Fibroblast of pulmonary artery (primary cell): ENCODE measurements around the gene SLC7A6.

ENCODE experiments used
- DNase-seq: peaks from one replicate; pipeline ENCODE4 v3.0.0-alpha.2; 2010; ENCODE audit warnings: low read depth
- H3K4me3 ChIP-seq: replicated peaks from 2 replicates; pipeline ENCODE4 v1.5.1; 2011; ENCODE audit warnings: low read depth, mild to moderate bottlenecking, control low read depth, low read length, moderate library complexity
- CTCF ChIP-seq: IDR thresholded peaks from 2 replicates; pipeline ENCODE4 v1.5.1; 2011; ENCODE audit warnings: mild to moderate bottlenecking, control low read depth, low read length, inconsistent platforms; ENCODE audit errors: missing control alignments

SLC7A6 gene

GRCh38 chr16:68292425-68292824, 28.1 kb downstream of the SLC7A6 start:
- DNase-seq, result no peak
- no peak for TF ChIP-seq CTCF
- H3K4me3 ChIP-seq, result no peak overlapping the region

- no peak overlapping the region for H3K4me3 ChIP-seq
- no peak for TF ChIP-seq CTCF
- no peak for DNase-seq
Measured at GRCh38 chr16:68296291-68296690, 32.0 kb downstream of the SLC7A6 start.

GRCh38 chr16:68296693-68297092, 32.4 kb downstream of the SLC7A6 start:
- no peak for TF ChIP-seq CTCF
- no peak overlapping the region for H3K4me3 ChIP-seq
- DNase-seq, result no peak

GRCh38 chr16:68297908-68298307, 33.6 kb downstream of the SLC7A6 start:
- H3K4me3 ChIP-seq, result no peak overlapping the region
- TF ChIP-seq CTCF, result no peak
- DNase-seq, result peak; percentile 15

- no peak for DNase-seq
- H3K4me3 ChIP-seq, result no peak overlapping the region
- no peak for TF ChIP-seq CTCF
Measured at GRCh38 chr16:68298312-68298711, 34.0 kb downstream of the SLC7A6 start.

GRCh38 chr16:68298907-68299561, 34.7 kb downstream of the SLC7A6 start:
- TF ChIP-seq CTCF, result no peak
- H3K4me3 ChIP-seq, result no peak overlapping the region
- DNase-seq, result peak; percentile 74
